Type B pancreatic cell (in vitro differentiated cells): ENCODE data around the gene BAHD1. TPM values are rescaled to one million over a fixed set of nuclear protein-coding genes. Genes with fewer than 3 reads are reported as not detected.

Source experiments
- DNase-seq: peaks from one replicate; pipeline ENCODE4 v3.0.0; 2021; ENCODE audit warnings: mixed read lengths; ENCODE audit not compliant: unreplicated experiment; ENCODE audit errors: extremely low spot score
- H3K27ac Mint-ChIP-seq: 2 replicates; pipeline ENCODE4 v1.8.0; 2021; ENCODE audit warnings: mild to moderate bottlenecking, mixed read lengths
- H3K27me3 Mint-ChIP-seq: 2 replicates; pipeline ENCODE4 v1.8.0; 2021; ENCODE audit warnings: mixed read lengths
- H3K36me3 Mint-ChIP-seq: 2 replicates; pipeline ENCODE4 v1.8.0; 2021; ENCODE audit warnings: mixed read lengths
- H3K4me1 Mint-ChIP-seq: one replicate; pipeline ENCODE4 v1.8.0; 2021; ENCODE audit warnings: mixed read lengths; ENCODE audit not compliant: unreplicated experiment
- H3K4me3 Mint-ChIP-seq: 2 replicates; pipeline ENCODE4 v1.8.0; 2021; ENCODE audit warnings: mild to moderate bottlenecking, mixed read lengths
- H3K9me3 Mint-ChIP-seq: 2 replicates; pipeline ENCODE4 v1.8.0; 2021; ENCODE audit warnings: mixed read lengths
- CTCF ChIP-seq: fragments of 200-600 bp; sonication (generic); conservative IDR thresholded peaks from 2 replicates; pipeline ENCODE4 v1.5.0; 2021; ENCODE audit warnings: antibody characterized with exemption, mild to moderate bottlenecking
- total RNA-seq: library from RNA; stranded (reverse); gene quantifications from 2 replicates; pipeline ENCODE4 v1.2.1, GENCODE V29; 2021; ENCODE audit warnings: low replicate concordance

The BAHD1 gene
- total RNA-seq, 1 donor from 2014 or later: 21.6 TPM

- H3K4me1 Mint-ChIP-seq: peaks cover 19% of the 10 kb centered on the region
- no peak overlapping the region for H3K27ac Mint-ChIP-seq
- no peaks in the 10 kb centered on the region for H3K9me3 Mint-ChIP-seq
- H3K4me3 Mint-ChIP-seq: no peak overlapping the region
- no peaks in the 10 kb centered on the region for H3K27me3 Mint-ChIP-seq
- no peak for TF ChIP-seq CTCF
- DNase-seq: no peak
- H3K36me3 Mint-ChIP-seq: no peaks in the 10 kb centered on the region
These were observed 18.0 kb downstream of the BAHD1 start for GRCh38 chr15:40458495-40459371.

DNA sequence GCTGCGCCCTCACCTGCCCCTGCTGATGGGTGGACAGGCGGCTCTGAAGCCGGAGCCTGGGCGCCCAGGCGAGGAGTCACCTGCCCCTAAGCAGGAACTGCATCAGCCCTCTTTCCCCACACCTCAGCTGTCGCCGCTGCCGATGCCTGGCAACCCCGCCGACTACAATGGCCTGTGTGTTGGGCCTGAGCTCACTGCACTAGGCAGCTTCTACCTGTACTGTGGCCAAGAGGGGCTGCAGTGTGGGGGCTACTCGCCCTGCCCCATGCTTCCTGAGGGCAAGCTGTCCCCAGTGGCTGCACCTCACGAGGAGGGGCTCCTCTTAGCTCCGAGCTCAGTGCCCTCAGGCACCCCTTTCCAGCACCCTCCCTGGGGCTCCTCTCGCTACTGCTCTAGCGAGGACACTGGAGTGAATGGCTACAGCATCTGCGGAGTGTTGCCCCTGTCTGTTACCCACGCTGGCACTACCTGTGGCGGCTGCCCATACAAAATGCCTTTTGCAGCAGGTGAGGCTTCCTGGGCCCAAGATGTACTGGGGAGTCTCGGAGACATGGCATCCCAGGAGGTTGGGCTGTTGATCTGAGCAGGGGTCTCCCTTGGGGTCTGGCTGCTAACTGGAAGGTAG is 18.8 kb downstream of the BAHD1 start:
- Mint-ChIP-seq H3K27ac (no peak overlapping the region), H3K4me1 (peaks cover 19% of the 10 kb centered on the region), H3K4me3 (no peak overlapping the region), H3K36me3 (no peaks in the 10 kb centered on the region), H3K9me3 (no peaks in the 10 kb centered on the region), H3K27me3 (no peaks in the 10 kb centered on the region)
- no peak for TF ChIP-seq CTCF
- DNase-seq: no peak

GRCh38 chr15:40460404-40460803 is 19.7 kb downstream of the BAHD1 start:
- DNase-seq: no peak
- TF ChIP-seq CTCF: no peak
- Mint-ChIP-seq H3K27ac (no peak overlapping the region), H3K9me3 (no peaks in the 10 kb centered on the region), H3K36me3 (no peaks in the 10 kb centered on the region), H3K4me3 (no peak overlapping the region), H3K27me3 (no peaks in the 10 kb centered on the region), H3K4me1 (peaks cover 13% of the 10 kb centered on the region)

GRCh38 chr15:40461958-40462357 is 21.2 kb downstream of the BAHD1 start:
- H3K27ac Mint-ChIP-seq: no peak overlapping the region
- TF ChIP-seq CTCF: no peak

GRCh38 chr15:40463279-40463678 is 22.5 kb downstream of the BAHD1 start:
- Mint-ChIP-seq H3K4me3 (no peak overlapping the region), H3K27me3 (no peaks in the 10 kb centered on the region), H3K27ac (no peak overlapping the region), H3K36me3 (no peaks in the 10 kb centered on the region), H3K4me1 (no peaks in the 10 kb centered on the region), H3K9me3 (no peaks in the 10 kb centered on the region)
- no peak for DNase-seq
- TF ChIP-seq CTCF: no peak

More at GRCh38 chr15:40461958-40462357, 21.2 kb downstream of the BAHD1 start:
- no peaks in the 10 kb centered on the region for H3K27me3 Mint-ChIP-seq
- H3K4me1 Mint-ChIP-seq: no peaks in the 10 kb centered on the region
- H3K36me3 Mint-ChIP-seq: no peaks in the 10 kb centered on the region
- no peak for DNase-seq
- H3K4me3 Mint-ChIP-seq: no peak overlapping the region
- no peaks in the 10 kb centered on the region for H3K9me3 Mint-ChIP-seq
